ENCODE measurements around the gene CEACAM21. TPM values are rescaled to one million over a fixed set of nuclear protein-coding genes. Genes with fewer than 3 reads are reported as not detected.

Gene CEACAM21
- total and polyA plus RNA-seq, 2 donors from 2014 or later, result 1.2 to 5.6 TPM

DNA sequence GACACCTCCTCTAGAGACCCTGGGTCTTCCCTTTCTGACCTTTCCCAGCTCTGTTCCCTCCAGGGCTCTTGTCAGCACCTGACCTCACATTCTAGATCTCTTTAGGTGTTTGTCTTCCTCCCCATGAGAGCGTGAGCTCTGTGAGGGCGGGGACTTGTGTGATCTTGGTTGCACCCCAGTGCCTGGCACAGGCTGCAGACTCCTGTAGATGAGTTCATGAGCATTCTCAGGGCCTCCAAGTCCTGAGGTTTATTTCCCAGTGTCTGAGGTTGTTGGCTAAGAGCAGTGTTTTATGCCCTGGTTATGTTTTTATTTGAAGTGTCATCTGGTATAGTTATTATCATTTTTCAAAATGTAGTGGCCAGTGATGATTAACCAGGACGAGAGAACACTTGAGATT is 50.3 kb downstream of the CEACAM21 start:
- H3K9ac ChIP-seq (ENCODE audit: low read length in 3 of 3), result no peak overlapping the region
- no peaks in the 10 kb centered on the region for H3K36me3 ChIP-seq (ENCODE audit: control insufficient read depth in 2 of 3, insufficient read depth in 3 of 3, low read length in 3 of 3)
- intact Hi-C loops (cut with DNase I), result no loop called here
- H3K4me3 ChIP-seq (ENCODE audit: low read length in 3 of 3), result no peak overlapping the region
- DNase-seq, result no peak
- no peaks in the 10 kb centered on the region for H3K4me1 ChIP-seq (ENCODE audit: control insufficient read depth in 2 of 3, insufficient read depth in 2 of 3, low read depth in 1 of 3, low read length in 3 of 3)
- no peak for TF ChIP-seq CTCF (IDR thresholded peaks at IDR 0.05; ENCODE audit: borderline replicate concordance, extremely low read depth, insufficient read depth)
- H3K27ac ChIP-seq (ENCODE audit: low read depth in 2 of 2, low read length in 2 of 2), result no peak overlapping the region
- H3K9me3 ChIP-seq (ENCODE audit: control insufficient read depth in 2 of 3, insufficient read depth in 1 of 3, low read length in 3 of 3), result peaks cover 0 to under 1% (median 0%) of the 10 kb centered on the region in 3 donors
- no peaks in the 10 kb centered on the region for H3K27me3 ChIP-seq (ENCODE audit: control insufficient read depth, insufficient read depth, low read length)
- FAIRE-seq, result no peak

- TF ChIP-seq CTCF (IDR thresholded peaks at IDR 0.05; ENCODE audit: borderline replicate concordance, extremely low read depth, insufficient read depth), result no peak
- H3K9me3 ChIP-seq (ENCODE audit: control insufficient read depth in 2 of 3, insufficient read depth in 1 of 3, low read length in 3 of 3), result peaks cover 0 to 3% (median 0%) of the 10 kb centered on the region in 3 donors
- FAIRE-seq (no peak), DNase-seq (no peak)
- H3K4me1 ChIP-seq (ENCODE audit: control insufficient read depth in 2 of 3, insufficient read depth in 2 of 3, low read depth in 1 of 3, low read length in 3 of 3), result no peaks in the 10 kb centered on the region
- no peaks in the 10 kb centered on the region for H3K27me3 ChIP-seq (ENCODE audit: control insufficient read depth, insufficient read depth, low read length)
- no peak within 1 kb of the TSS for H3K9ac ChIP-seq (ENCODE audit: low read length in 3 of 3)
- intact Hi-C loops (cut with DNase I), result no loop called here
- H3K4me3 ChIP-seq (ENCODE audit: low read length in 3 of 3), result no peak within 1 kb of the TSS
- no peaks in the 10 kb centered on the region for H3K36me3 ChIP-seq (ENCODE audit: control insufficient read depth in 2 of 3, insufficient read depth in 3 of 3, low read length in 3 of 3)
- H3K27ac ChIP-seq (ENCODE audit: low read depth in 2 of 2, low read length in 2 of 2), result no peak within 1 kb of the TSS
These were observed 50.9 kb downstream of the CEACAM21 start, which contains the start of gene CEACAM4 for GRCh38 chr19:41626877-41627276. Gene CEACAM4 (minus strand): TSS chr19:41627074. CDS start chr19:41626963, 111 bp downstream.

GRCh38 chr19:41627966-41628675 is 52.2 kb downstream of the CEACAM21 start:
- DNase-seq (no peak), FAIRE-seq (no peak)
- Histone ChIP-seq H3K9ac (ENCODE audit: low read length in 3 of 3) (no peak overlapping the region), H3K4me1 (ENCODE audit: control insufficient read depth in 2 of 3, insufficient read depth in 2 of 3, low read depth in 1 of 3, low read length in 3 of 3) (no peaks in the 10 kb centered on the region), H3K27me3 (ENCODE audit: control insufficient read depth, insufficient read depth, low read length) (no peaks in the 10 kb centered on the region), H3K9me3 (ENCODE audit: control insufficient read depth in 2 of 3, insufficient read depth in 1 of 3, low read length in 3 of 3) (peaks cover 0 to 3% (median 0%) of the 10 kb centered on the region in 3 donors), H3K4me3 (ENCODE audit: low read length in 3 of 3) (no peak overlapping the region), H3K36me3 (ENCODE audit: control insufficient read depth in 2 of 3, insufficient read depth in 3 of 3, low read length in 3 of 3) (no peaks in the 10 kb centered on the region), H3K27ac (ENCODE audit: low read depth in 2 of 2, low read length in 2 of 2) (no peak overlapping the region)
- no peak for TF ChIP-seq CTCF (IDR thresholded peaks at IDR 0.05; ENCODE audit: borderline replicate concordance, extremely low read depth, insufficient read depth)
- intact Hi-C loops (cut with DNase I), result no loop called here

Other genes starting within 250 kb of the CEACAM21 start
- 48.0 TPM for gene TGFB1, start 222.2 kb upstream of the CEACAM21 start, total RNA-seq
- gene TGFB1, start 222.2 kb upstream of the CEACAM21 start, polyA plus RNA-seq (ENCODE audit: insufficient read depth, low read depth, low replicate concordance), result 19.1 TPM
- gene B9D2, start 212.0 kb upstream of the CEACAM21 start, total RNA-seq, result 12.6 TPM
- gene B9D2, start 212.0 kb upstream of the CEACAM21 start, polyA plus RNA-seq (ENCODE audit: insufficient read depth, low read depth, low replicate concordance), result 15.7 TPM
- gene TMEM91, start 199.6 kb upstream of the CEACAM21 start, total RNA-seq, result 9.5 TPM
- gene TMEM91, start 199.6 kb upstream of the CEACAM21 start, polyA plus RNA-seq (ENCODE audit: insufficient read depth, low read depth, low replicate concordance), result 24.3 TPM
- gene EXOSC5, start 178.8 kb upstream of the CEACAM21 start, total RNA-seq, result 16.8 TPM
- 15.5 TPM for gene EXOSC5, start 178.8 kb upstream of the CEACAM21 start, polyA plus RNA-seq (ENCODE audit: insufficient read depth, low read depth, low replicate concordance)
- 30.9 TPM for gene BCKDHA, start 178.3 kb upstream of the CEACAM21 start, total RNA-seq
- 72.2 TPM for gene BCKDHA, start 178.3 kb upstream of the CEACAM21 start, polyA plus RNA-seq (ENCODE audit: insufficient read depth, low read depth, low replicate concordance)
- gene B3GNT8, start 148.8 kb upstream of the CEACAM21 start, total RNA-seq, result 4.4 TPM
- 6.5 TPM for gene B3GNT8, start 148.8 kb upstream of the CEACAM21 start, polyA plus RNA-seq (ENCODE audit: insufficient read depth, low read depth, low replicate concordance)
- gene DMAC2, start 136.3 kb upstream of the CEACAM21 start, total RNA-seq, result 43.9 TPM
- gene DMAC2, start 136.3 kb upstream of the CEACAM21 start, polyA plus RNA-seq (ENCODE audit: insufficient read depth, low read depth, low replicate concordance), result 73.9 TPM
- gene ERICH4, start 133.0 kb upstream of the CEACAM21 start, total RNA-seq, result not detected
- 23.1 TPM for gene ERICH4, start 133.0 kb upstream of the CEACAM21 start, polyA plus RNA-seq (ENCODE audit: insufficient read depth, low read depth, low replicate concordance)
- 4.7 TPM for gene CEACAM4, start 50.9 kb downstream of the CEACAM21 start, total RNA-seq
- not detected for gene CEACAM4, start 50.9 kb downstream of the CEACAM21 start, polyA plus RNA-seq (ENCODE audit: insufficient read depth, low read depth, low replicate concordance)
- 0.16 TPM for gene CEACAM7, start 112.1 kb downstream of the CEACAM21 start, total RNA-seq
- gene CEACAM7, start 112.1 kb downstream of the CEACAM21 start, polyA plus RNA-seq (ENCODE audit: insufficient read depth, low read depth, low replicate concordance), result not detected
- not detected for gene CEACAM5, start 132.5 kb downstream of the CEACAM21 start, total RNA-seq
- gene CEACAM5, start 132.5 kb downstream of the CEACAM21 start, polyA plus RNA-seq (ENCODE audit: insufficient read depth, low read depth, low replicate concordance), result not detected
- gene CEACAM6, start 179.4 kb downstream of the CEACAM21 start, total RNA-seq, result not detected
- not detected for gene CEACAM6, start 179.4 kb downstream of the CEACAM21 start, polyA plus RNA-seq (ENCODE audit: insufficient read depth, low read depth, low replicate concordance)
- gene CEACAM3, start 220.4 kb downstream of the CEACAM21 start, total RNA-seq, result 0.69 TPM
- not detected for gene CEACAM3, start 220.4 kb downstream of the CEACAM21 start, polyA plus RNA-seq (ENCODE audit: insufficient read depth, low read depth, low replicate concordance)

Measured in kidney (tissue), 14 donors.